HepG2 (cell line): ENCODE data around the gene TAOK3. TPM values are rescaled to one million over a fixed set of nuclear protein-coding genes. Genes with fewer than 3 reads are reported as not detected.

ENCODE experiments used
- ATF7 ChIP-seq, 2 experiments: fragments of 450-650 bp in 1 of 2; sonication (generic) in 1 of 2; formaldehyde crosslinking in 1 of 2; IDR thresholded peaks; 2 replicates each; pipeline versions ENCODE4 v1.4.0 to v1.6.1; 2016 to 2020; ENCODE audit warnings: antibody characterized with exemption in 1 of 2, mild to moderate bottlenecking in 1 of 2, missing genetic modification reagents in 1 of 2
- CC2D1A ChIP-seq: sonication (generic); formaldehyde crosslinking; IDR thresholded peaks from 2 replicates; pipeline ENCODE4 v1.8.1; 2023; ENCODE audit warnings: mild to moderate bottlenecking, missing genetic modification reagents
- DNMT1 ChIP-seq: sonication (generic); formaldehyde crosslinking; IDR thresholded peaks from 2 replicates; pipeline ENCODE4 v1.5.1; 2020; ENCODE audit warnings: mild to moderate bottlenecking, missing genetic modification reagents
- EED ChIP-seq: sonication (generic); formaldehyde crosslinking; IDR thresholded peaks from 2 replicates; pipeline ENCODE4 v1.5.0; 2020; ENCODE audit warnings: mild to moderate bottlenecking, missing genetic modification reagents
- HCFC1 ChIP-seq: fragments of 150-350 bp; IDR thresholded peaks from 2 replicates; pipeline ENCODE4 v1.6.1; 2014; ENCODE audit warnings: low read depth, low read length
- MED13 ChIP-seq: sonication (generic); formaldehyde crosslinking; IDR thresholded peaks from 2 replicates; pipeline ENCODE4 v1.5.0; 2020; ENCODE audit warnings: missing genetic modification reagents
- MEF2D ChIP-seq: sonication (generic); formaldehyde crosslinking; IDR thresholded peaks from 2 replicates; pipeline ENCODE4 v1.5.1; 2020; ENCODE audit warnings: mild to moderate bottlenecking, missing genetic modification reagents
- MEIS2 ChIP-seq: sonication (generic); formaldehyde crosslinking; IDR thresholded peaks from 2 replicates; pipeline ENCODE4 v1.9.0; 2021; ENCODE audit warnings: mild to moderate bottlenecking, missing genetic modification reagents
- RFXAP ChIP-seq: sonication (generic); formaldehyde crosslinking; IDR thresholded peaks from 2 replicates; pipeline ENCODE4 v1.4.0; 2020; ENCODE audit warnings: missing genetic modification reagents, borderline replicate concordance
- SYNCRIP ChIP-seq: fragments of 200-400 bp; formaldehyde crosslinking; IDR thresholded peaks from 2 replicates; pipeline ENCODE4 v1.6.1; 2018; ENCODE audit warnings: mild to moderate bottlenecking, low read depth, low read length; ENCODE audit not compliant: insufficient read depth
- TSC22D2 ChIP-seq: sonication (generic); formaldehyde crosslinking; IDR thresholded peaks from 2 replicates; pipeline ENCODE4 v1.5.1; 2020; ENCODE audit warnings: missing genetic modification reagents, mild to moderate bottlenecking, borderline replicate concordance
- ZNF232 ChIP-seq: sonication (generic); formaldehyde crosslinking; IDR thresholded peaks from 2 replicates; pipeline ENCODE4 v1.4.0; 2020; ENCODE audit warnings: missing genetic modification reagents, borderline replicate concordance
- ZNF703 ChIP-seq: sonication (generic); formaldehyde crosslinking; IDR thresholded peaks from 2 replicates; pipeline ENCODE4 v1.5.1; 2020; ENCODE audit warnings: missing genetic modification reagents, mild to moderate bottlenecking, moderate library complexity, borderline replicate concordance
- ZNF841 ChIP-seq: sonication (generic); formaldehyde crosslinking; IDR thresholded peaks from 2 replicates; pipeline ENCODE4 v1.8.1; 2023; ENCODE audit warnings: missing genetic modification reagents, borderline replicate concordance
- ZNF883 ChIP-seq: sonication (generic); formaldehyde crosslinking; IDR thresholded peaks from 2 replicates; pipeline ENCODE4 v1.5.1; 2020; ENCODE audit warnings: mild to moderate bottlenecking, missing genetic modification reagents; ENCODE audit errors: not compliant biosample characterization
- polyA plus RNA-seq, 8 experiments: library from polyadenylated mRNA; depleted of rRNA in 3 of 8; stranded (reverse) in 7 of 8; unstranded in 1 of 8; fragments of >200 nt; fragmentation: Illumina TruSeq in 4 of 8; extraction: Trizol in 4 of 8; gene quantifications; 2 replicates each; pipeline versions ENCODE4 v1.2.1 to v1.2.3, GENCODE V29; 2011 to 2016; ENCODE audit warnings: low read depth in 4 of 8, missing spikeins in 1 of 8, mixed read lengths in 1 of 8; ENCODE audit not compliant: insufficient read depth in 1 of 8
- total RNA-seq, 5 experiments: library from RNA; depleted of rRNA; stranded (reverse); fragments of >200 nt; fragmentation: Illumina TruSeq; extraction: Trizol; gene quantifications; 2 replicates each; pipeline ENCODE4 v1.2.3, GENCODE V29; 2016; ENCODE audit warnings: low read depth in 1 of 5
- TF ChIP-seq, protein P1 (sequence below): sonication (generic); formaldehyde crosslinking; IDR thresholded peaks from 2 replicates; pipeline ENCODE4 v1.4.0; 2020; ENCODE audit warnings: mild to moderate bottlenecking, missing genetic modification reagents
- TF ChIP-seq, protein P2 (sequence below): sonication (generic); formaldehyde crosslinking; IDR thresholded peaks from 2 replicates; pipeline ENCODE4 v1.4.0; 2020; ENCODE audit warnings: missing genetic modification reagents, borderline replicate concordance

The TAOK3 gene
- total and polyA plus RNA-seq, 2 of the 13 experiments (the other 11 are each of a cell fraction or from before 2014, with no cell fraction given), result 10.4 to 12.3 TPM

- TF ChIP-seq, protein P1, sequence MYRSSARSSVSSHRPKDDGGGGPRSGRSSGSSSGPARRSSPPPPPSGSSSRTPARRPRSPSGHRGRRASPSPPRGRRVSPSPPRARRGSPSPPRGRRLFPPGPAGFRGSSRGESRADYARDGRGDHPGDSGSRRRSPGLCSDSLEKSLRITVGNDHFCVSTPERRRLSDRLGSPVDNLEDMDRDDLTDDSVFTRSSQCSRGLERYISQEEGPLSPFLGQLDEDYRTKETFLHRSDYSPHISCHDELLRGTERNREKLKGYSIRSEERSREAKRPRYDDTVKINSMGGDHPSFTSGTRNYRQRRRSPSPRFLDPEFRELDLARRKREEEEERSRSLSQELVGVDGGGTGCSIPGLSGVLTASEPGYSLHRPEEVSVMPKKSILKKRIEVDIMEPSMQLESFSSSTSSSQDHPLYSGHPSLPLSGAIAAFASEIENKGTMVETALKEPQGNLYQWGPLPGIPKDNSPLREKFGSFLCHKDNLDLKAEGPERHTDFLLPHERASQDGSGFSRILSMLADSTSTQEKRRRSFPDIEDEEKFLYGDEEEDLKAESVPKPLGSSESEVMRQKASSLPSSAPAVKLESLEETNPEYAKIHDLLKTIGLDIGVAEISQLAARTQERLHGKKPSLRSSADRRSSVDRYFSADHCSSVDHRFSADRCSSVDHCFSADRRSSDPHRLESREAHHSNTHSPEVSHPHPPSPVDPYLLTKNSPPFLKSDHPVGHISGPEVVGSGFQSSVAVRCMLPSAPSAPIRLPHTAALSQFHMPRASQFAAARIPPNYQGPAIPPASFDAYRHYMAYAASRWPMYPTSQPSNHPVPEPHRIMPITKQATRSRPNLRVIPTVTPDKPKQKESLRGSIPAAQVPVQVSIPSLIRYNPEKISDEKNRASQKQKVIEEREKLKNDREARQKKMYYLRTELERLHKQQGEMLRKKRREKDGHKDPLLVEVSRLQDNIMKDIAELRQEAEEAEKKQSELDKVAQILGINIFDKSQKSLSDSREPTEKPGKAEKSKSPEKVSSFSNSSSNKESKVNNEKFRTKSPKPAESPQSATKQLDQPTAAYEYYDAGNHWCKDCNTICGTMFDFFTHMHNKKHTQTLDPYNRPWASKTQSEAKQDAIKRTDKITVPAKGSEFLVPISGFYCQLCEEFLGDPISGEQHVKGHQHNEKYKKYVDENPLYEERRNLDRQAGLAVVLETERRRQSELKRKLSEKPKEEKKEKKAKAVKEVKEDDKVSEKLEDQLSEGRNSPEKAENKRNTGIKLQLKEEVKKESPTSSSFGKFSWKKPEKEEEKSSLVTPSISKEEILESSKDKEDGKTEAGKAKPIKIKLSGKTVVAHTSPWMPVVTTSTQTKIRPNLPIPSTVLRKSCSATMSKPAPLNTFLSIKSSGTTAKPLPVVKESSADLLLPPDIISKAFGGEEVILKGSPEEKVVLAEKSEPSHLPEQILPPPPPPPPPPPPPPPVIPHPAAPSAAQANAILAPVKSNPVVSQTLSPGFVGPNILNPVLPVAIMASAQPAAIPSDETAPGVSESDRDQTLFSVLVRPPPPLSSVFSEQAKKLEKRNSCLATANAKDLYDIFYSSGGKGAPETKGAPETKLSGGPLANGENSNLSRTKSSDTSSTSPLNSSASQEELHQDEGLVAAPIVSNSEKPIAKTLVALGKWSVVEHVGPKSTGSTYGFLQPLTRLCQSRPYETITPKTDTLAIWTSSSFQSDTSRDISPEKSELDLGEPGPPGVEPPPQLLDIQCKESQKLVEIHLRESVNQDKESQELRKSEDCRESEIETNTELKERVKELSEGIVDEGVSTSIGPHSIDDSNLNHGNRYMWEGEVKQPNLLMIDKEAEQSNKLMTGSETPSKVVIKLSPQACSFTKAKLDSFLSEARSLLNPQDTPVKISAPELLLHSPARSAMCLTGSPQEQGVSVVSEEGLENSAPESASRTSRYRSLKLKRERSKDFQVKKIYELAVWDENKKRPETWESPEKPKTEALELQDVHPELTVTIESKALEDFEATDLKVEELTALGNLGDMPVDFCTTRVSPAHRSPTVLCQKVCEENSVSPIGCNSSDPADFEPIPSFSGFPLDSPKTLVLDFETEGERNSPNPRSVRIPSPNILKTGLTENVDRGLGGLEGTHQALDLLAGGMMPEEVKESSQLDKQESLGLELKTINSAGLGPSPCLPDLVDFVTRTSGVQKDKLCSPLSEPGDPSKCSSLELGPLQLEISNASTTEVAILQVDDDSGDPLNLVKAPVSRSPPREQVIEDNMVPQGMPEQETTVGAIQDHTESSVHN, result no peak
- TF ChIP-seq SYNCRIP (no peak), ATF7 (IDR thresholded peaks at IDR 0.05) (no peak), ATF7 (CRISPR knock-in tag; IDR thresholded peaks at IDR 0.05) (0 out of 2 replicates have a peak, but pooled peaks have one; percentile 51), MEIS2 (peak; percentile 9; the same call in 1 of the 2 replicates), MEF2D (CRISPR knock-in tag) (peak; percentile 63; the same call in 1 of the 2 replicates), HCFC1 (peak; percentile 66), MED13 (no peak; the same call in 1 of the 2 replicates), ZNF883 (CRISPR knock-in tag) (peak; percentile 86), ZNF841 (no peak), EED (CRISPR knock-in tag) (no peak), ZNF703 (CRISPR knock-in tag) (no peak), CC2D1A (no peak), DNMT1 (CRISPR knock-in tag) (no peak), ZNF232 (CRISPR knock-in tag) (no peak), TSC22D2 (peak; percentile 73; the same call in 1 of the 2 replicates), RFXAP (CRISPR knock-in tag) (peak; percentile 40; the same call in 1 of the 2 replicates)
- TF ChIP-seq, protein P2, sequence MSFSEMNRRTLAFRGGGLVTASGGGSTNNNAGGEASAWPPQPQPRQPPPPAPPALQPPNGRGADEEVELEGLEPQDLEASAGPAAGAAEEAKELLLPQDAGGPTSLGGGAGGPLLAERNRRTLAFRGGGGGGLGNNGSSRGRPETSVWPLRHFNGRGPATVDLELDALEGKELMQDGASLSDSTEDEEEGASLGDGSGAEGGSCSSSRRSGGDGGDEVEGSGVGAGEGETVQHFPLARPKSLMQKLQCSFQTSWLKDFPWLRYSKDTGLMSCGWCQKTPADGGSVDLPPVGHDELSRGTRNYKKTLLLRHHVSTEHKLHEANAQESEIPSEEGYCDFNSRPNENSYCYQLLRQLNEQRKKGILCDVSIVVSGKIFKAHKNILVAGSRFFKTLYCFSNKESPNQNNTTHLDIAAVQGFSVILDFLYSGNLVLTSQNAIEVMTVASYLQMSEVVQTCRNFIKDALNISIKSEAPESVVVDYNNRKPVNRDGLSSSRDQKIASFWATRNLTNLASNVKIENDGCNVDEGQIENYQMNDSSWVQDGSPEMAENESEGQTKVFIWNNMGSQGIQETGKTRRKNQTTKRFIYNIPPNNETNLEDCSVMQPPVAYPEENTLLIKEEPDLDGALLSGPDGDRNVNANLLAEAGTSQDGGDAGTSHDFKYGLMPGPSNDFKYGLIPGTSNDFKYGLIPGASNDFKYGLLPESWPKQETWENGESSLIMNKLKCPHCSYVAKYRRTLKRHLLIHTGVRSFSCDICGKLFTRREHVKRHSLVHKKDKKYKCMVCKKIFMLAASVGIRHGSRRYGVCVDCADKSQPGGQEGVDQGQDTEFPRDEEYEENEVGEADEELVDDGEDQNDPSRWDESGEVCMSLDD (CRISPR knock-in tag), result no peak
Measured at GRCh38 chr12:118376089-118377020, 3.6 kb upstream of the TAOK3 start, which contains the start of gene SUDS3 (continued).
